Muscle of leg (tissue), 11 donors: ENCODE results near the gene NKX6-2. TPM values are rescaled to one million over a fixed set of nuclear protein-coding genes. Genes with fewer than 3 reads are reported as not detected.
"Not testable (repeated sequence)": the region's sequence is repeated elsewhere in the genome, so short reads cannot be mapped to it uniquely, and the experiment has no call there.

Experiments
- DNase-seq: peaks from one replicate; pipeline ENCODE4 v3.0.0; 2013
- H3K27ac ChIP-seq: one replicate; pipeline ENCODE4 v1.5.1; 2013; ENCODE audit warnings: mild to moderate bottlenecking, low read length, control low read depth
- H3K27me3 ChIP-seq: one replicate; pipeline ENCODE4 v1.6.1; 2013; ENCODE audit warnings: low read length; ENCODE audit not compliant: control insufficient read depth, insufficient read depth
- H3K36me3 ChIP-seq: one replicate; pipeline ENCODE4 v1.6.1; 2013; ENCODE audit warnings: low read length; ENCODE audit not compliant: control insufficient read depth, insufficient read depth
- H3K4me1 ChIP-seq: one replicate; pipeline ENCODE4 v1.6.1; 2013; ENCODE audit warnings: low read length; ENCODE audit not compliant: control insufficient read depth, insufficient read depth
- H3K4me3 ChIP-seq: one replicate; pipeline ENCODE4 v1.5.1; 2013; ENCODE audit warnings: low read length, control low read depth
- H3K9me3 ChIP-seq: replicated peaks from 2 replicates; pipeline ENCODE4 v1.6.1; 2013; ENCODE audit warnings: low read depth, low read length; ENCODE audit not compliant: control insufficient read depth
- WGBS: methylation state at CpG from one replicate; pipeline ENCODE4 v1.1.5; 2013; ENCODE audit warnings: missing lambda C conversion rate; ENCODE audit not compliant: insufficient coverage; 5-methylcytosine and 5-hydroxymethylcytosine counted together
- polyA plus RNA-seq, 8 donors: library from polyadenylated mRNA; unstranded; fragments of 120-200 nt; gene quantifications; one replicate each; pipeline versions ENCODE4 v1.2.1 to v1.2.3, GENCODE V29; 2013; ENCODE audit warnings: inconsistent platforms in 1 of 8, low replicate concordance in 1 of 8; ENCODE audit not compliant: insufficient read length in 8 of 8, insufficient read depth in 1 of 8
- total RNA-seq: library from RNA; stranded (reverse); fragments of 120-200 nt; gene quantifications from one replicate; pipeline ENCODE4 v1.2.4, GENCODE V29; 2013

The NKX6-2 gene
- total and polyA plus RNA-seq, 9 donors: 4.6 to 15.5 (median 7.0) TPM; not detected in 1

- Histone ChIP-seq H3K9me3 (no peaks in the 10 kb centered on the region), H3K4me3 (no peak overlapping the region), H3K27ac (no peak overlapping the region), H3K4me1 (peaks cover 12% of the 10 kb centered on the region), H3K36me3 (peaks cover 19% of the 10 kb centered on the region), H3K27me3 (peaks cover 39% of the 10 kb centered on the region)
- 88% methylated on average over 41 of the region's 41 CpGs for WGBS
- DNase-seq: no peak
Measured at GRCh38 chr10:132779549-132780294, 6.2 kb downstream of the NKX6-2 start.

GRCh38 chr10:132777441-132777840 is 8.5 kb downstream of the NKX6-2 start:
- no peaks in the 10 kb centered on the region for H3K9me3 ChIP-seq
- peaks cover 17% of the 10 kb centered on the region for H3K36me3 ChIP-seq

GRCh38 chr10:132776821-132777220 is 9.1 kb downstream of the NKX6-2 start:
- peaks cover 11% of the 10 kb centered on the region for H3K4me1 ChIP-seq
- no peak for DNase-seq
- 84% methylated on average over 18 of the region's 18 CpGs for WGBS
- no peaks in the 10 kb centered on the region for H3K9me3 ChIP-seq
- peaks cover 13% of the 10 kb centered on the region for H3K27me3 ChIP-seq
- H3K4me3 ChIP-seq: no peak overlapping the region
- H3K36me3 ChIP-seq: peaks cover 11% of the 10 kb centered on the region
- H3K27ac ChIP-seq: no peak overlapping the region

More at GRCh38 chr10:132777441-132777840, 8.5 kb downstream of the NKX6-2 start:
- Histone ChIP-seq H3K27ac (no peak overlapping the region), H3K4me1 (peaks cover 11% of the 10 kb centered on the region), H3K27me3 (peaks cover 19% of the 10 kb centered on the region), H3K4me3 (no peak overlapping the region)
- DNase-seq: no peak
- 96% methylated on average over 14 of the region's 14 CpGs for WGBS

GRCh38 chr10:132776186-132776585 is 9.8 kb downstream of the NKX6-2 start:
- no peaks in the 10 kb centered on the region for H3K9me3 ChIP-seq
- no peak overlapping the region for H3K27ac ChIP-seq
- no peak overlapping the region for H3K4me3 ChIP-seq
- peak; percentile 15 for DNase-seq
- 76% methylated on average over 15 of the region's 18 CpGs for WGBS
- H3K4me1 ChIP-seq: peaks cover 11% of the 10 kb centered on the region
- peaks cover 6% of the 10 kb centered on the region for H3K36me3 ChIP-seq
- peaks cover 8% of the 10 kb centered on the region for H3K27me3 ChIP-seq

GRCh38 chr10:132774902-132775863 is 10.8 kb downstream of the NKX6-2 start:
- no peaks in the 10 kb centered on the region for H3K9me3 ChIP-seq
- no peak overlapping the region for H3K27ac ChIP-seq
- peaks cover 11% of the 10 kb centered on the region for H3K4me1 ChIP-seq
- H3K27me3 ChIP-seq: peaks cover 3% of the 10 kb centered on the region
- no peak overlapping the region for H3K4me3 ChIP-seq
- whole genome bisulfite sequencing: 80% methylated on average over 18 of the region's 22 CpGs
- peaks cover 8% of the 10 kb centered on the region for H3K36me3 ChIP-seq
- DNase-seq: no peak

GRCh38 chr10:132774181-132774901 is 11.6 kb downstream of the NKX6-2 start:
- WGBS: 50% methylated on average over 29 of the region's 29 CpGs
- peaks cover 11% of the 10 kb centered on the region for H3K4me1 ChIP-seq
- H3K27me3 ChIP-seq: no peaks in the 10 kb centered on the region
- no peak overlapping the region for H3K27ac ChIP-seq
- DNase-seq: no peak
- H3K4me3 ChIP-seq: no peak overlapping the region
- H3K36me3 ChIP-seq: peaks cover 8% of the 10 kb centered on the region
- H3K9me3 ChIP-seq: peaks cover under 1% of the 10 kb centered on the region

GRCh38 chr10:132772816-132773215 is 13.1 kb downstream of the NKX6-2 start:
- 95% methylated on average over 14 of the region's 25 CpGs for WGBS
- H3K27me3 ChIP-seq, H3K36me3 ChIP-seq, H3K27ac ChIP-seq, DNase-seq, H3K9me3 ChIP-seq, H3K4me3 ChIP-seq: not testable (repeated sequence)
- H3K4me1 ChIP-seq: peaks cover 11% of the 10 kb centered on the region

- no peak overlapping the region for H3K4me3 ChIP-seq
- no peaks in the 10 kb centered on the region for H3K27me3 ChIP-seq
- DNase-seq: no peak
- H3K36me3 ChIP-seq: peaks cover 11% of the 10 kb centered on the region
- peaks cover 2% of the 10 kb centered on the region for H3K4me1 ChIP-seq
- 93% methylated on average over 28 of the region's 45 CpGs for WGBS
- H3K9me3 ChIP-seq: peaks cover 7% of the 10 kb centered on the region
- H3K27ac ChIP-seq: no peak overlapping the region
Measured at GRCh38 chr10:132770061-132771021, 15.6 kb downstream of the NKX6-2 start.
